NB4 (cell line): ENCODE data around the gene SH2D5.

Experiments used
- DNase-seq: peaks from one replicate; pipeline ENCODE4 v3.0.0; 2010; ENCODE audit warnings: low read depth
- H3K4me3 ChIP-seq: one replicate; pipeline ENCODE4 v1.5.1; 2011; ENCODE audit warnings: mild to moderate bottlenecking, low read depth, low read length, moderate library complexity
- MYC ChIP-seq: IDR thresholded peaks from 2 replicates; pipeline ENCODE4 v1.6.1; 2011; ENCODE audit warnings: low read depth, low read length
- POLR2A ChIP-seq: IDR thresholded peaks from 2 replicates; pipeline ENCODE4 v1.6.1; 2011; ENCODE audit warnings: mild to moderate bottlenecking; ENCODE audit not compliant: insufficient read length; ENCODE audit errors: extremely low read depth
- TF ChIP-seq, protein P1 (sequence below): IDR thresholded peaks from one replicate; pipeline ENCODE4 v1.5.1; 2012; ENCODE audit warnings: low read depth, low read length
- TF ChIP-seq, protein P2 (sequence below): IDR thresholded peaks from 2 replicates; pipeline ENCODE4 v1.6.1; 2011; ENCODE audit warnings: low read depth, low read length

SH2D5 gene

DNA sequence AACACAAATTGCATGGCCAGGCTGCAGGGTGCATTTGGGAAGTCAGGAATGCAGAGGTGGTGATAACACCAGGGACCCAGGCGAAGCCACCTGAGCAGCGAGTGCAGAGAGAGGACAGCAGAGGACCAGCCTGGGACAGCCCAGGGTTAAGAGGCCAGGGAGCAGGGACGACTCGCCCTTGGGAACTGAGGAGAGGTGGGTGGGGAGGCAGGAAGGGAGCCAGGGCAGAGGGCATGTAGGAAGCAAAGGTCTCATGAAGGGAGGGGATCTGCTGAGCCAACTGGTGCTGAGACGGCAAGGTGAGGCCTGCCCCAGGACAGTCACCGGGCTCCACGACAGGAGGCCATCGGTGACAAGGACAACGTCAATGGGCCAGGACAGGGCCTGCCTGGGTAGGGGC is 31.1 kb downstream of the SH2D5 start:
- TF ChIP-seq MYC: no peak
- TF ChIP-seq, protein P1, sequence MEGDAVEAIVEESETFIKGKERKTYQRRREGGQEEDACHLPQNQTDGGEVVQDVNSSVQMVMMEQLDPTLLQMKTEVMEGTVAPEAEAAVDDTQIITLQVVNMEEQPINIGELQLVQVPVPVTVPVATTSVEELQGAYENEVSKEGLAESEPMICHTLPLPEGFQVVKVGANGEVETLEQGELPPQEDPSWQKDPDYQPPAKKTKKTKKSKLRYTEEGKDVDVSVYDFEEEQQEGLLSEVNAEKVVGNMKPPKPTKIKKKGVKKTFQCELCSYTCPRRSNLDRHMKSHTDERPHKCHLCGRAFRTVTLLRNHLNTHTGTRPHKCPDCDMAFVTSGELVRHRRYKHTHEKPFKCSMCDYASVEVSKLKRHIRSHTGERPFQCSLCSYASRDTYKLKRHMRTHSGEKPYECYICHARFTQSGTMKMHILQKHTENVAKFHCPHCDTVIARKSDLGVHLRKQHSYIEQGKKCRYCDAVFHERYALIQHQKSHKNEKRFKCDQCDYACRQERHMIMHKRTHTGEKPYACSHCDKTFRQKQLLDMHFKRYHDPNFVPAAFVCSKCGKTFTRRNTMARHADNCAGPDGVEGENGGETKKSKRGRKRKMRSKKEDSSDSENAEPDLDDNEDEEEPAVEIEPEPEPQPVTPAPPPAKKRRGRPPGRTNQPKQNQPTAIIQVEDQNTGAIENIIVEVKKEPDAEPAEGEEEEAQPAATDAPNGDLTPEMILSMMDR: no peak
- no peak for TF ChIP-seq POLR2A
- TF ChIP-seq, protein P2, sequence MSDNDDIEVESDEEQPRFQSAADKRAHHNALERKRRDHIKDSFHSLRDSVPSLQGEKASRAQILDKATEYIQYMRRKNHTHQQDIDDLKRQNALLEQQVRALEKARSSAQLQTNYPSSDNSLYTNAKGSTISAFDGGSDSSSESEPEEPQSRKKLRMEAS: no peak
- no peak for DNase-seq

DNA sequence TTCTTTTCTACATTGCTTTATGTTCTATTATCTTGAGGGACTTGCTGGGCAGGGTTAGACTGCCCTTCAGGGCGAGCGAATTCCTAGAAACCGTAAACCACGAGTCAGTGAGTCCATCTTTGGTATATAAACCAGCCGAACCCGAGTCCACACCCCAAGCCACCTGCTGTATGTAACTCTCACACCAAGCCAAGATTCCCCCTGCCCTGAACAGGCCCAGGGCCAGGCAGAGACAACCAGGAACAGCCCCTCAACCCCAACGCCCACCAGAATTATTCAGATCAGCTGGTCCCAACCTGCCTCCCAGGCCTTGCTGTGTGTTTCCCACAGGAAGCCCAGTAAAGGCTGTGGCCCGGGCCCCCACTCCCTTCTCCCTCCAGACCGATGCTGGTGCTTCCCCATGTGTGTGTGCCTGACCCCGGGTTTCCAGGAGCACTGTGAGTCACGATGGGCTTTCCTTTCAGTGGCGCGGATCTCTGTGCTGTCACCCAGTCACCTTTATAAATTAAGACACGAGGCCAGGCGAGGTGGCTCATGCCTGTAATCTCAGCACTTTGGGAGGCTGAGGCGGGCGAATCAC is 31.8 kb downstream of the SH2D5 start:
- DNase-seq: no peak
- no peak overlapping the region for H3K4me3 ChIP-seq
- TF ChIP-seq POLR2A (no peak), MYC (no peak)
- TF ChIP-seq, protein P1: no peak
- TF ChIP-seq, protein P2: no peak

More for the DNA sequence above, 31.1 kb downstream of the SH2D5 start:
- no peak overlapping the region for H3K4me3 ChIP-seq

DNA sequence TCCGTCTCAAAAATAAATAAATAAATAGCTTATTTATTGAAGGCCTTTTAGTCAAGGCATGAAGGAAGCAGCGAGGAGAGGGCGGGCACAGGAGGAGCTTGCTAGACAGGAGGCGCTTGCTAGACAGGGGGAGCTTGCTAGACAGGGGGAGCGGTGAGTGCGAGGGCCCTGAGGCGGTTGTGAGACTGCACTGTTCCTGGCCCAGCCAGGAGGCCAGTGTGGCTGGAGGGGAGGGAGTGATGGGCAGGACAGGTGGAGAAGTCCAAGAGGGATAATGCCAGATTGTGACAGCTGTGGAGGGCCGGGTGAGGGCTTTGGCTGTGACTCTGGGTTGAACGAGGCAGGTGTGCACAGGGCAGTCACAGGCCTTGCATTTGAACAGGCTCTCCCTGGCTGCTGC is 32.9 kb downstream of the SH2D5 start:
- H3K4me3 ChIP-seq: no peak overlapping the region
- DNase-seq: no peak
- TF ChIP-seq, protein P1: no peak
- no peak for TF ChIP-seq MYC
- TF ChIP-seq POLR2A: no peak
- TF ChIP-seq, protein P2: no peak

DNA sequence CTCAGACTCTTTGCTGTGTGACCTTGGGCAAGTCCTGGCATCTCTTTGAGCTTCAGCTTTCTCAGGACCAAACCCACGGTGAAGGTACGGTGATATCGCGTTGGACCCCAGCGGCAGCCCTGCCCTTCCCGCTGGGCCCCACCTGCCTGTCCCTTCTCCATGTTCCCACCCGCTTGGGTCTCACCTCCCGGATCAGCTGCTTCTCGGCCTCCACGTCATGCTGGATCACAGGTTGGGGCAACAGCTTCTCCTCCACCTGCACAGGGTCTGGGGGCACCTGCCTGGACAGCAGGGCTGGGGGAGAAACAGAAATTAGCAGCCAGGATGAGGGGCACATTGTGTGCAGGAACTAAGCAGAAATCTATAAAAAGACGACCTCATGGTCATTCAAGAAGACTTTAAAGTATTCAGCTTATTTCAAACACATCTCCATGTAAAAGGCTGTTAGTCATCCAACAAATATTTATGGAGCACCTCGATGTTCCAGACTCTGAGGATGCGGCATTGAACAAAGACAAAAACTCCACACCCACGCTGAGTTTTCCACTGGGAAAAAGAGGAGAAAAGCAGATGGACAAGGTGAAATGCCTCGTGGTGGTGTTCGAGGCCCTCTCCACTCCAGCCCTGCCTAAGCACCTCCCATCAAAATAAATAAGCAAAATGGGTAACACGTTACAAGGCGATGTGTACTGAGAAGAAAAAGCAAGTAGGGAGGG is 34.1 kb downstream of the SH2D5 start:
- TF ChIP-seq, protein P1: no peak
- H3K4me3 ChIP-seq: no peak overlapping the region
- no peak for DNase-seq

DNA sequence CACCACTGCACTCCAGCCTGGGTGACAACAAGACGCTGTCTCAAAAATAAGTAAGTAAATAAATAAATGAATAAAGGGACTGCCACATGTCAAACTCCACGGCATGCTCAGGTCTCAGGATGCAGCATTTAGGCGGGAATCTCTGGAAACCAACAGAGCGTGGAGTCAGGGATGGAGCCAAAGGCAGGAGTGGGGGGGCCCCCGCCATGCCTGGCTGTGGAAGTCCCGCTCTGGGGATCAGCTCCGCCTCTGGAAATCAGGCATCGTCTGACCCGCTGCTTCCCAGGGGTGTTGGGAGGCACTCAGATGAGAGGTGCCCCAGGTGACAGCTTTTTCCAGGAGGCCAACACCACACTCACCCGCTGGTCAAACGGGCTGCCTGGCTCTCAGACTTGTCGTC is 34.9 kb downstream of the SH2D5 start:
- no peak overlapping the region for H3K4me3 ChIP-seq
- TF ChIP-seq MYC (no peak), POLR2A (no peak)
- TF ChIP-seq, protein P2: no peak
- TF ChIP-seq, protein P1: no peak
- no peak for DNase-seq
